Measurements from ENCODE around the gene PDE4D. TPM values are rescaled to one million over a fixed set of nuclear protein-coding genes. Genes with fewer than 3 reads are reported as not detected.

Gene PDE4D
- total RNA-seq, 6 experiments from 2014 or later: 1.6 to 10.3 (median 5.6) TPM

- H3K4me3 ChIP-seq: no peak overlapping the region
- intact Hi-C loops (cut with DNase I): no loop called here
- no peaks in the 10 kb centered on the region for H3K4me1 ChIP-seq
- TF ChIP-seq POLR2A (IDR thresholded peaks at IDR 0.05) (no peak), CTCF (IDR thresholded peaks at IDR 0.05) (no peak)
- H3K27me3 ChIP-seq: no peaks in the 10 kb centered on the region
- no peak for DNase-seq
- ATAC-seq: no peak
- H3K9me3 ChIP-seq: no peaks in the 10 kb centered on the region
- H3K27ac ChIP-seq: no peak overlapping the region
- 75% methylated on average over 2 of the region's 3 CpGs for WGBS (ENCODE audit: insufficient coverage, low coverage, low lambda C conversion rate, missing lambda C conversion rate)
- H3K36me3 ChIP-seq: no peaks in the 10 kb centered on the region
Observed at GRCh38 chr5:58968350-58968749, 925.2 kb downstream of the PDE4D start.

- 78% methylated on average over 2 of the region's 2 CpGs for WGBS (ENCODE audit: insufficient coverage, low coverage, low lambda C conversion rate, missing lambda C conversion rate)
- Histone ChIP-seq H3K27me3 (no peaks in the 10 kb centered on the region), H3K4me1 (no peaks in the 10 kb centered on the region), H3K4me3 (no peak overlapping the region), H3K36me3 (no peaks in the 10 kb centered on the region), H3K27ac (no peak overlapping the region), H3K9me3 (no peaks in the 10 kb centered on the region)
- ATAC-seq: no peak
- no peak for TF ChIP-seq POLR2A (IDR thresholded peaks at IDR 0.05)
- no peak for TF ChIP-seq CTCF (IDR thresholded peaks at IDR 0.05)
- no peak for DNase-seq
- intact Hi-C loops (cut with DNase I): no loop called here
Observed at GRCh38 chr5:58967597-58968281, 925.8 kb downstream of the PDE4D start.

GRCh38 chr5:58965677-58966414, 927.7 kb downstream of the PDE4D start:
- DNase-seq (no peak), ATAC-seq (no peak)
- H3K27ac ChIP-seq: no peak overlapping the region
- TF ChIP-seq POLR2A (IDR thresholded peaks at IDR 0.05) (no peak), CTCF (IDR thresholded peaks at IDR 0.05) (no peak)
- H3K4me1 ChIP-seq: no peaks in the 10 kb centered on the region
- no peaks in the 10 kb centered on the region for H3K9me3 ChIP-seq
- no peaks in the 10 kb centered on the region for H3K27me3 ChIP-seq
- H3K36me3 ChIP-seq: no peaks in the 10 kb centered on the region
- 64% methylated on average over 8 of the region's 9 CpGs for WGBS (ENCODE audit: insufficient coverage, low coverage, low lambda C conversion rate, missing lambda C conversion rate)
- H3K4me3 ChIP-seq: no peak overlapping the region
- intact Hi-C loops (cut with DNase I): no loop called here

- Histone ChIP-seq H3K9me3 (no peaks in the 10 kb centered on the region), H3K27ac (no peak overlapping the region), H3K4me1 (no peaks in the 10 kb centered on the region), H3K27me3 (no peaks in the 10 kb centered on the region), H3K4me3 (no peak overlapping the region), H3K36me3 (no peaks in the 10 kb centered on the region)
- TF ChIP-seq POLR2A (IDR thresholded peaks at IDR 0.05): no peak
- TF ChIP-seq CTCF (IDR thresholded peaks at IDR 0.05): no peak
- WGBS (ENCODE audit: insufficient coverage, low coverage, low lambda C conversion rate, missing lambda C conversion rate): 86% methylated on average over 1 of the region's 1 CpG
- ATAC-seq: no peak
- no peak for DNase-seq
- intact Hi-C loops (cut with DNase I): no loop called here
Observed at GRCh38 chr5:58963821-58964220, 929.7 kb downstream of the PDE4D start.

All from right lobe of liver (tissue), 6 donors.